Muscle of arm (tissue), 14 donors: Measurements from ENCODE around the gene CHP1. TPM values are rescaled to one million over a fixed set of nuclear protein-coding genes. Genes with fewer than 3 reads are reported as not detected.
"Not testable (repeated sequence)": the region's sequence is repeated elsewhere in the genome, so short reads cannot be mapped to it uniquely, and the experiment has no call there.

ENCODE experiments used
- DNase-seq: peaks from one replicate; pipeline ENCODE4 v3.0.0-alpha.2; 2013
- long read RNA-seq, 11 donors: transcript quantifications; one replicate each; lab custom pipeline, GENCODE V29; 2026
- polyA plus RNA-seq, 12 donors: library from polyadenylated mRNA; unstranded; fragments of 120-200 nt; gene quantifications; one replicate each; pipeline ENCODE4 v1.2.1, GENCODE V29; 2013; ENCODE audit not compliant: insufficient read length in 12 of 12

Gene CHP1
- 10 to 100 TPM in 11 of 12 donors, not detected in 1; 43.2 to 64.9 (median 52.9) TPM for polyA plus RNA-seq
- long read RNA-seq, donor 1, transcript CHP1-201 (7 exons, 3,329 nt), result major isoform, 23 of 213 reads
- long read RNA-seq, donor 1, partial matches to known transcripts, result 190 of 213 reads
- long read RNA-seq, donor 1, other reads (novel, unspliced or antisense), result 0 of 213 reads
- long read RNA-seq, donor 2, transcript CHP1-201 (7 exons, 3,329 nt), result major isoform, 17 of 17 reads
- long read RNA-seq, donor 2, partial matches to known transcripts, result 0 of 17 reads
- long read RNA-seq, donor 2, other reads (novel, unspliced or antisense), result 0 of 17 reads
- long read RNA-seq, donor 3, transcript CHP1-201 (7 exons, 3,329 nt), result major isoform, 7 of 7 reads
- long read RNA-seq, donor 3, partial matches to known transcripts, result 0 of 7 reads
- long read RNA-seq, donor 3, other reads (novel, unspliced or antisense), result 0 of 7 reads
- long read RNA-seq, donor 4, transcript CHP1-201 (7 exons, 3,329 nt), result major isoform, 7 of 36 reads
- long read RNA-seq, donor 4, partial matches to known transcripts, result 29 of 36 reads
- long read RNA-seq, donor 4, other reads (novel, unspliced or antisense), result 0 of 36 reads
- long read RNA-seq, donor 5, transcript CHP1-201 (7 exons, 3,329 nt), result major isoform, 14 of 105 reads
- long read RNA-seq, donor 5, partial matches to known transcripts, result 90 of 105 reads
- long read RNA-seq, donor 5, other reads (novel, unspliced or antisense), result 0 of 105 reads
- long read RNA-seq, donor 6, transcript CHP1-201 (7 exons, 3,329 nt), result major isoform, 8 of 9 reads
- long read RNA-seq, donor 6, partial matches to known transcripts, result 0 of 9 reads
- long read RNA-seq, donor 6, other reads (novel, unspliced or antisense), result 0 of 9 reads
- long read RNA-seq, donor 7, transcript CHP1-201 (7 exons, 3,329 nt), result major isoform, 11 of 11 reads
- long read RNA-seq, donor 7, partial matches to known transcripts, result 0 of 11 reads
- long read RNA-seq, donor 7, other reads (novel, unspliced or antisense), result 0 of 11 reads
- long read RNA-seq, donor 8, transcript CHP1-201 (7 exons, 3,329 nt), result major isoform, 14 of 14 reads
- long read RNA-seq, donor 8, partial matches to known transcripts, result 0 of 14 reads
- long read RNA-seq, donor 8, other reads (novel, unspliced or antisense), result 0 of 14 reads
- long read RNA-seq, donor 9, transcript CHP1-201 (7 exons, 3,329 nt), result major isoform, 5 of 5 reads
- long read RNA-seq, donor 9, partial matches to known transcripts, result 0 of 5 reads
- long read RNA-seq, donor 9, other reads (novel, unspliced or antisense), result 0 of 5 reads
- long read RNA-seq, donor 10, transcript CHP1-201 (7 exons, 3,329 nt), result major isoform, 20 of 21 reads
- long read RNA-seq, donor 10, partial matches to known transcripts, result 0 of 21 reads
- long read RNA-seq, donor 10, other reads (novel, unspliced or antisense), result 0 of 21 reads
- long read RNA-seq, donor 11, transcript CHP1-201 (7 exons, 3,329 nt), result major isoform, 8 of 8 reads
- long read RNA-seq, donor 11, partial matches to known transcripts, result 0 of 8 reads
- long read RNA-seq, donor 11, other reads (novel, unspliced or antisense), result 0 of 8 reads

- peak; percentile 99 for DNase-seq
Observed at GRCh38 chr15:41230650-41231421, at the start of gene CHP1, which contains the start of gene EXD1. Gene CHP1, plus strand, starts transcription at chr15:41231268. Its CDS starts 115 bp downstream, at chr15:41231383. Gene EXD1, minus strand, starts transcription at chr15:41230757. Its CDS starts 4,182 bp downstream, at chr15:41226575.

GRCh38 chr15:41182266-41182665, 48.8 kb upstream of the CHP1 start:
- DNase-seq, result no peak

- no peak for DNase-seq
Observed at GRCh38 chr15:41183581-41183980, 47.5 kb upstream of the CHP1 start.

GRCh38 chr15:41194444-41194843, 36.6 kb upstream of the CHP1 start:
- no peak for DNase-seq

GRCh38 chr15:41199470-41199869, 31.6 kb upstream of the CHP1 start:
- no peak for DNase-seq

GRCh38 chr15:41203395-41203794, 27.7 kb upstream of the CHP1 start:
- DNase-seq, result no peak

GRCh38 chr15:41205315-41205714, 25.8 kb upstream of the CHP1 start:
- no peak for DNase-seq

GRCh38 chr15:41207687-41208448, 23.2 kb upstream of the CHP1 start:
- no peak for DNase-seq

- DNase-seq, result no peak
Observed at GRCh38 chr15:41215708-41216107, 15.4 kb upstream of the CHP1 start.

- DNase-seq, result no peak
Observed at GRCh38 chr15:41218851-41219250, 12.2 kb upstream of the CHP1 start.

- no peak for DNase-seq
Observed at GRCh38 chr15:41219381-41219780, 11.7 kb upstream of the CHP1 start.

GRCh38 chr15:41230345-41230649, 771 bp upstream of the CHP1 start:
- no peak for DNase-seq

- no peak for DNase-seq
Observed at GRCh38 chr15:41231422-41232226, 556 bp downstream of the CHP1 start.

GRCh38 chr15:41233367-41233771, 2.3 kb downstream of the CHP1 start:
- peak; percentile 11 for DNase-seq

GRCh38 chr15:41235228-41235627, 4.2 kb downstream of the CHP1 start:
- not testable (repeated sequence) for DNase-seq

GRCh38 chr15:41235929-41236328, 4.9 kb downstream of the CHP1 start:
- DNase-seq, result no peak

GRCh38 chr15:41238100-41238499, 7.0 kb downstream of the CHP1 start:
- DNase-seq, result no peak

- no peak for DNase-seq
Observed at GRCh38 chr15:41241221-41241964, 10.3 kb downstream of the CHP1 start.
